Hepatocyte (in vitro differentiated cells): Measurements from ENCODE around the gene AKAP1.

ENCODE experiments used
- EZH2 ChIP-seq: fragments of 200-600 bp; sonication (generic); IDR thresholded peaks from 2 replicates; pipeline ENCODE4 v1.6.1; 2016; ENCODE audit warnings: antibody characterized with exemption, mild to moderate bottlenecking, borderline replicate concordance
- TF ChIP-seq, protein P1 (sequence below): fragments of 200-600 bp; sonication (generic); IDR thresholded peaks from 2 replicates; pipeline ENCODE4 v1.5.1; 2016; ENCODE audit warnings: antibody characterized with exemption, mild to moderate bottlenecking; ENCODE audit not compliant: poor library complexity

DNA sequence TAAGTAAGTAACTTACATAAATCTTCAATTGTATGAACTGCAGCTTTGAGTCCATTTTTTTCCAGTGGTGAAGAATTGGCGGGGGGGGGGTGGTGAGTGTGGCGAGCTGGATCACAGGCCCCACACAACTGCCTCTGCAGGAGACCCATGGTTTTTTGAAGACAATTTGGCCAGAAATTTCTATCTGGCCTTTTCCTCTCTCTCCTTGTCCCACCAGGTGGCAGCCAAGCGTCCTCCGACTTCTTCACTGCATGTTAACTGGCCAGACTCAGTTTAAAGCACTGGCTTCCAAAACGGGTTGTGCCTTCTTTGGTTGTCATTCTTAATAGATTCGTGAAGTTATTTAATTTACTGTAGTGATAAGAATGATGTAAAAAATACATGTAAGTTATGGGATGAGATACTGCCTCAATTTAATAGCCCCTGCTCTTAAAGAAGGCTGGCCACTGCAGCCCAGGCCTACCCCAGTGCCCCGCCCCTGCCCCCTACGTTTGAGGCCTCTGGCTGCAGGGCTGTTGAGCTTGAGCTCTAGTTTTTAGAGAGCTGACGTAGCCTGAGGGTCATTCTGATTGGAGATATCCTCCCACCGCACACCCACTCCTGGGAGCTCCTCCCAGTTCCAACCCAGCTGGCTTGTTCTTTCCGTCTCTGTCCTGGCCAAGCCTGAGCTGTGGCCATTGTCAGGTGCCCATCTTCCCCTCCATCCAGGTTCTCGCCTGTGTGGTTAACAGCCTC, 36.4 kb downstream of the AKAP1 start:
- no peak for TF ChIP-seq EZH2
- TF ChIP-seq, protein P1, sequence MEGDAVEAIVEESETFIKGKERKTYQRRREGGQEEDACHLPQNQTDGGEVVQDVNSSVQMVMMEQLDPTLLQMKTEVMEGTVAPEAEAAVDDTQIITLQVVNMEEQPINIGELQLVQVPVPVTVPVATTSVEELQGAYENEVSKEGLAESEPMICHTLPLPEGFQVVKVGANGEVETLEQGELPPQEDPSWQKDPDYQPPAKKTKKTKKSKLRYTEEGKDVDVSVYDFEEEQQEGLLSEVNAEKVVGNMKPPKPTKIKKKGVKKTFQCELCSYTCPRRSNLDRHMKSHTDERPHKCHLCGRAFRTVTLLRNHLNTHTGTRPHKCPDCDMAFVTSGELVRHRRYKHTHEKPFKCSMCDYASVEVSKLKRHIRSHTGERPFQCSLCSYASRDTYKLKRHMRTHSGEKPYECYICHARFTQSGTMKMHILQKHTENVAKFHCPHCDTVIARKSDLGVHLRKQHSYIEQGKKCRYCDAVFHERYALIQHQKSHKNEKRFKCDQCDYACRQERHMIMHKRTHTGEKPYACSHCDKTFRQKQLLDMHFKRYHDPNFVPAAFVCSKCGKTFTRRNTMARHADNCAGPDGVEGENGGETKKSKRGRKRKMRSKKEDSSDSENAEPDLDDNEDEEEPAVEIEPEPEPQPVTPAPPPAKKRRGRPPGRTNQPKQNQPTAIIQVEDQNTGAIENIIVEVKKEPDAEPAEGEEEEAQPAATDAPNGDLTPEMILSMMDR, result peak; percentile 62
